Measurements from ENCODE around the gene TMEM167A.
"Not testable (repeated sequence)": the region's sequence is repeated elsewhere in the genome, so short reads cannot be mapped to it uniquely, and the experiment has no call there.

TMEM167A gene

DNA sequence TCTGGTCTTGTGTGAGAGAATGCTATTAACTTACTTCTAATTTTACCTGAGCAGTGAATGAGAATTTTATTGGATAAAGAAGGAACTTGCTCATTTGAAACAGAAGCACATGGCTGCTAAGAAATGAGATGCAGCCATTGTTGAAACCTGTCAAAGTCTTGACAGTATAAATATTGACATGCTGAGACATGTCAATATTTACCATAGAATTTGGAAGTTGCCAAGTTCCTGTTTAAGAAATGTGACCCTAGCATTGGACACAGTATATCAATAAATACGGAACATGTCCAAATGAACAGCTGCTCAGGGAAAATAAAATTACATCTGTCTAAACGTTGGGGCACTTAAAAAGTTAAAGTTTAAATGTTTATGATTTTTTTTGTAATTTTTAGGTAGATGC is 7.9 kb upstream of the TMEM167A start:
- no peak for DNase-seq

DNA sequence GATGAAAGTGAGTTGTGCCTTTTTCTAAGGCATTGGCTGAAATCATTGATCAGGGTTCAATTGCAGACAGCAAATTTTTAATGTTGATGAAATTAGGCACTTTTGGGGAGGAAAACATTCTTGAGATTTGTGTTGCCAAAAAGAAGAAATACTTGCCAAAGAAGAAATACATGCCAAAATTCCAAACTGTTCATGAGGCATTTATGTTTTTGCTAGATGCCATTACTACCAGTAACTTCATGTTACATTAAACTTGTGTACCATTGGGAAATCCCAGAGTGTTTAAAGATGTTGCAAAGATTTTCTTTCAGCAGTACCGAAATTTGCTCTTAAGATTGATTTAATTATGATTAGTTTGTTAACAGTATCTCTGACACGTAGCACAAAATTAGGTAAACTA is 7.1 kb upstream of the TMEM167A start:
- no peak for DNase-seq

GRCh38 chr5:83082750-83083149 is 5.6 kb upstream of the TMEM167A start:
- no peak for DNase-seq

DNA sequence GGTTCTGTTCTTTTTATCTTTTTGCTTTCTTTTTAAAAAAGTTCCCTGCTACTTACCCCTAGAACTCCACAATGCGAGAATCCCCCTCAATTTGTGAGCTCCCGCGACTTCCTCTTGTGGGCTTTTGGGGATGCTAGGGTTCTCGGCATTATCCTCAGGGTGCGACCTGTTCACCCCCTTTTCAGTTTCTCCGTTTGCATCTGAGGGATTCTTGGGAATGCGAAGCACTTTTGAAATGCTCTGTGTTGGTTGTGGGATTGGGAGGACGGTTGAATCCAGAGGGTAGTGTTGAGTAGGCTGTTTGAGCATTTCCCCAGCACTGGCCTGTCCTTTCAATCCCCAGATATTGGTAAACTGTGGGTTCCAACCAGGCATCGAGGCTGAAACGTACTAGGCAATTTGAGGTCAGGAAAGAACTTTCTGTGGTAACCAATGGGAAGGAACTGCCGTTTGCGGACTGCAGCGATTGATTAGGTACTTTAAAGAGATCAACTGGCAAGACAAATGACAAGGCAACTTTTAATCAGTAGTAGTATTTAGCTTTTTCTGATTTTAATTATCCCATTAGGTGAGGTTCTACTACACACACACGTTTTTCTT is 568 bp upstream of the TMEM167A start:
- peak; percentile 22 for DNase-seq

DNA sequence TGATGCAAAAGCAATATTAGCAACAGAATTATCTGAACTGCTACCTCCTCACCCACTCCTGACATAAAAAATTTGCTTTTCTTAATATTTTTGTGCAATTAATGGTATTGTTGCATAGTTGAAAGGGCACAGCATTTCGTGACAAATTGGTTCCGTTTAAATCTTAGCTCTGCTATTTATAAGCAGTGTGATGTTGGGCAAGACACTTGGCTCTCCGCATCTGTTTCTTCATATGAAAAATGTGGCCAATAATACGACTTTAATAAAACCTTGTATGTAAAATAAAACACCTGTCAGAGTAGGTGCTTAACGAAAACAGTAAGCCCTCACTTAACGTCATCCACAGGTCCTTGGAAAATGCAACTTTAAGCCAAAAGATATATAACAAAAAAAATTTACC is 4.2 kb downstream of the TMEM167A start:
- DNase-seq, result no peak

DNA sequence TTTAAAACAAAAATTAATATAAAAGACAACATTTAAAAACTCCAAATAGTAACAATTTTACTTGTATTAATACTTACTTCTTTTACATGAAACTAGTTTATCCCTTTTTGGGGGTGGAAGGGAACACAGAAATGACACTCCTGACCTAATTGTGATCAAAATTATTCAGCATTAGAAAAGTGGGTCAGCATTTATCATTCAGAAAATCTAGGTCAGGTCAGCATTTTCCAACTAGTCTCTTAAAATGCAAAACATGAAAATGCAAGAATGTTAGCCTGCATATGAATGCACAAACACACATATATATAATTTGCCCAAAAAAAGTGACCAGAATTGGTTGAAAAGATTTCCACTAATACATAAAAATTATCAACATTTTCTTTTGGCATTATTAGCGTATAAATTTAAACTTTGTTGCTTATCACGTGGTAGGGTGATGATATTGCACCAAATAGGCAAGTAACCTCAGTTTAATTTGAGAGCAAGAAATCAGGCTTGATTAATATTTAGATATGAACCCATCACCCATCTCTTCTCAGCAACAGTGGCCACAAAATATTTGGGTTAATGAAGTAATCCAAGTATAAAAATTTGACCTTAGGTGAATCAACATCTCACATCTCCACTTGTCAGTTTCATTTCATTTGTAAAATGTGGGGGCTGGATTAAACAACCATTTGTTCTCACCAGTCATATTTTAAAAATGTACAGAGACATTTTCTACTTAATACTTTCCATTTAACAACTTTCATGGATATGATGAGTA is 5.7 kb downstream of the TMEM167A start:
- no peak for DNase-seq

- no peak for DNase-seq
These were observed 7.9 kb downstream of the TMEM167A start for GRCh38 chr5:83069096-83069799.

GRCh38 chr5:83067377-83067776 is 9.8 kb downstream of the TMEM167A start:
- DNase-seq, result not testable (repeated sequence)

DNA sequence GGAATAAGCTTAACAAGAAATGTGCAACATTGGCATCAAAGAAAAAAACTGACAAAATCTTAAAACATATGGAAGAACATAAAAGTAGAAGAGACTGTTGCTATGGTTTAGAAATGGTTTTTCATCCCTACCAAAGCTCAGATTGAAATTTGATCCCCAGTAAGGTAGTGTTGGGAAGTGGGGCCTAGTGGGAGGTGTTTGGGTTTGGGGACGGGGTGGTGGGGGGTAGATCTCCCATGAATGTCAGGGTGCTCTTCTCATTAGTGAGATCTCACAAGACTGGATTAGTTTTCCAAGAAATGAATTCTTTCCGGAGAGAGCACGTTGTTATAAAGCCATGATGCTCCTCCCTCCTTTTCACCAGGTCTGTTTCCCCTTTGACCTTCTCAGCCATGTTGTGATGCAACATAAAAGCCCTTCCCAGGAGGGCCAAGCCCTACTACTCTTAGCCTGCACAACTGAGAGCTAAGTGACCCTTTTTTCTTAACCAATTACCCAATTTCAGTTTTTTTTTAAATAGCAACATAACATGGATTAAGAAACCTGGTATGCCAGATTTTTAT is 10.6 kb downstream of the TMEM167A start:
- no peak for DNase-seq

- no peak for DNase-seq
These were observed 17.9 kb downstream of the TMEM167A start for GRCh38 chr5:83059341-83059740.

DNA sequence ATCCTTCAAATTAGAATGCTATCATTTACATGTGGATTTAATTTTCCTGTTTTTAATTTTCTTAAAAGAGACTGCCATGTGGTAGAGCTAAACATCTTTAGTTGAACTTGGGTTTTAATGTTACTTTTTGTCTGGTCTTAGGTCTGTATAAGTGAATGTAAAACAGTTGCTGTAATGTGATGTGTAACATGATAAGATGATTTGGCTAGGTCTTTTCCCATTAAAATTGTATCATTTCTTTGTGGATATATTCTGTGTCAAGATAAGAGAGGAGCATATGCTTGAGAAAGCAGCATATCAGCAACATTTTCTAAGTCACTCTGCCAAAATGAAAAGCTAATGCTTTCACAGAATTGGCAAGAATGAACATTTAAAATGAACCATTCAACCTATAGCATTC is 18.5 kb downstream of the TMEM167A start:
- no peak for DNase-seq

- no peak for DNase-seq
These were observed 22.0 kb downstream of the TMEM167A start for GRCh38 chr5:83055166-83055565.

DNA sequence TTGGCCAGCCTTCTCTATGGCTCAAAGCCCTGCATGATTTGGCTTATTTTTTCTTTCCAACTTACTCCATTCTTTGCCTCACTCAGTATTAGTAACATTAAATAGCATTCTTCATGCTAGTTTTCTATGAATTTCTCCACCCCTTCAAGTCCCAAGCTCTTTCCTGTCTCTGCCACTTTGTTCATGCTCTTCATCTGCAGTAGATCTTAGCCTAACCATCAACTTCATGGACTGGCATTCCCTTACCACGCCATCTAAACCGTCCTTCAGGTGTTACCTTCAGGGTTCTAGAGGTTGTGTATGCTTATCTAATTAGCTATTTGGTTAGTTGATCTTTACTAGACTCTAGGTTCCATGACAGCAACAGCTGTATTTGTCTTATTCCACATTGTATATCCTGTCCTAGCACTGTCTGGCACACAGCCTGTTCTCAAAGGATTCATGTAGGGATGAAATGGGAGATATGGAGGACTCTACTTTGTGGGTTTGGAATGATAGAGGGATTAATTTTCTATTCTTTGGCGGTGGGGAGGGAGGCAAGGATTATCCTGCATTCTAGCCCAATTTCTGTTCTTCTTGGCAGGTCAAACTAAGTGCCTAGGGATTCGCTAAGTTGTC is 26.4 kb downstream of the TMEM167A start:
- DNase-seq, result no peak

- no peak for DNase-seq
These were observed 27.8 kb downstream of the TMEM167A start for GRCh38 chr5:83049370-83049885.

DNA sequence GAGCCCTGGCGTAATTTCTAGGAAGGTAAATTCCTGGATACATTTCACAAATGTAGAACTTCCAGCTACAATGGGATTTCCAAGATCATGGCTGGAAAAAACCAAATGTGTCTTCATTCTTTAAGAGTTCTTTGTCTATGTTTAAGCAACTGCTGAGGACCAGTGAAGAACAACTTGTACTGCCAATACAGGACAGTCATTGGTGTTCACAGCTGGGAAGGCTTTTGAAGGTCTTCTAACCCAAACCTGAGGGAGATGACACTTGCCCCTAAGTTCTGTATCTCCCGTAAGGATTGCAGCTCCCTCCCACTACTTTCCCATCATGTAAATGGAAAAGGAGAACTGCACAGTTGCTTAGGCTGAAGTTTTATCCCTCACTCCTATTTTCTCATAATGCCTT is 28.4 kb downstream of the TMEM167A start:
- DNase-seq, result no peak

- DNase-seq, result no peak
These were observed 28.9 kb downstream of the TMEM167A start for GRCh38 chr5:83048277-83048676.

- DNase-seq, result no peak
These were observed 32.3 kb downstream of the TMEM167A start for GRCh38 chr5:83044926-83045325.

DNA sequence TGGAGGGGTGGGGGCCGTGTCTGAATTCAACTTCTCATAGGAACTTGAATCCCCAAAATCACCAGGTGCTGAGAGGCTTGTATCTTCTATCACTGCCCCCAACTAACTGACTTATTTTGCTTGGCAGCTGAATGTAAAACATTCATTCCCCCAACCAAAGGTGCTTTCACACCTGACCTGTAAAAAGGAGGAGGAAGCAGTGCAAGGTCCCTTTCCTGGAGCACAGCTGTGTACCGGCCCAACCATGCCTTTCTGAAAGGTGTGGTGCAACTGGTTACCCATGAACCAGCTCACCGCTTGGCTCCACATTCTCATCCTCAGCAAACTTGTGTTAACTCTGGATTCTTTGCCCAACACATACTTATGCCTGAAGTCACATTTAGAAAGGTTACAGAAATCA is 34.7 kb downstream of the TMEM167A start:
- DNase-seq, result no peak

DNA sequence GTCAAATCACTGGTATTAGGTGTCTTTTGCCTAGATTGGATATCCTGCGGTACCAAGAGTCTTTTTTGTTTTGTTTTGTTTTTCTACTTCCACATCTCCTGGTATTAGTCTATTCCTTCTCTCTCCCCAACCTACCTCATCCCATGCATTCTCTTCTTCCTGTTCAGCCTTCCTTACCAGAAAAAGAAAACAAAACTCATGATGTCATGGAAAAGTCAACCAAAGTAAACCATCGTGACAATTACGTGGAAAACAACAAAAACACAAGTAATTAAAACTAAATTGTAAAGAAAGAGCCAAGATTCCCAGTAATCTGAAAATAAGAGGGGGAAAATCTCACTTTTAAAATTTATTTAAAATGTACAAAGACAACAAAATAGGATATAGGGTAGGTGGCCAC is 38.3 kb downstream of the TMEM167A start:
- DNase-seq, result no peak

- DNase-seq, result no peak
These were observed 40.1 kb downstream of the TMEM167A start for GRCh38 chr5:83036991-83037575.

DNA sequence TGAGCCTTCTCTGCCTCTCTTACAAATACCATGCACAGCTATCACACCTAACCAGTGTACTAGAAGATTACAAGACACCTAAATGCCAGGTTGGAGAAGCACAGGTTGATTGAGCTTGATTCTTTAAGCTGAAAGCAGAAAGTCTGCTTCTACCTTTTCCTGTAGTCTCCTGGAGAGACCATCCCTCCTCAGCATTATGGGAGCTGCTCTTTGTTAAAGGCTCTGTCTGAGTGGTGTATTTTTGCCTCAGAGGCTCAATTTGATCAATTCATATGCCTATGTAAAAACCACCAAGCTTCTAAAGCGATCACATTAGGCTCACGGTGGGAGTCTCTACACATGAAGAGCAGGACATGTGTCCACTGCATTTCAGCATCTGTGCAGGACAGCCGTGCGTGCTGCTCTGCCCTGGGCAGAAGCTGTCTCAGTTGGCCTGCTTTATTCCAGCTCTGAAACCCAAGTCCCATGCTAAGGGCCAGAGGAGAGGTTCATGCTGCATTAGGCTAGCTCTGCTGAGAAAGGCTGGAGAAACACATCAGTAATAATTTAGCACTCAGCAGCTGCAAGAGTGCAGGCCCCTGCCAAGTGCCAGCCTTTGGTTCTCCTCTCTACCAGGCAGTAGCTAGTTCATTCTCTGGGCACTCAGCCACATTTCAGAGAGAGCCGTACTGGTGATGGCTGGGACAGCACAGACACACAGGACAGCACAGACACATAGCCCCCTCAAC is 41.7 kb downstream of the TMEM167A start:
- peak; percentile 28 for DNase-seq

Data from RPMI8226 (cell line).